Keratinocyte (primary cell): ENCODE results near the gene CDC42SE2. TPM values are rescaled to one million over a fixed set of nuclear protein-coding genes. Genes with fewer than 3 reads are reported as not detected.

Experiments used
- DNase-seq: peaks from one replicate; pipeline ENCODE4 v3.0.0-alpha.2; 2011; ENCODE audit warnings: low read depth, missing footprints, low spot score
- FAIRE-seq: peaks from 2 replicates; lab custom pipeline; 2011; peaks lifted over from hg19 to GRCh38; lab: Jason Lieb, UNC
- H2AFZ ChIP-seq: 2 replicates; pipeline ENCODE4 v1.6.0; 2012; ENCODE audit warnings: low read length, control low read depth, inconsistent platforms; ENCODE audit not compliant: control insufficient read depth
- H3K27ac ChIP-seq: 2 replicates; pipeline ENCODE4 v1.5.1; 2011; ENCODE audit warnings: low read length; ENCODE audit not compliant: control insufficient read depth, insufficient read depth
- H3K27me3 ChIP-seq: 3 replicates; pipeline ENCODE4 v1.6.0; 2011; ENCODE audit warnings: low read length; ENCODE audit not compliant: control insufficient read depth, insufficient read depth; ENCODE audit errors: extremely low read depth
- H3K36me3 ChIP-seq, 2 experiments: 2 replicates in 1 of 2; 3 replicates in 1 of 2; pipeline ENCODE4 v1.5.1; 2011; ENCODE audit warnings: low read length in 2 of 2, mild to moderate bottlenecking in 1 of 2; ENCODE audit not compliant: control insufficient read depth in 2 of 2, insufficient read depth in 2 of 2; ENCODE audit errors: extremely low read depth in 1 of 2
- H3K4me1 ChIP-seq: 3 replicates; pipeline ENCODE4 v1.5.1; 2011; ENCODE audit warnings: low read length; ENCODE audit not compliant: control insufficient read depth, insufficient read depth; ENCODE audit errors: extremely low read depth
- H3K4me2 ChIP-seq: 3 replicates; pipeline ENCODE4 v1.6.0; 2011; ENCODE audit warnings: low read depth, low read length; ENCODE audit not compliant: control insufficient read depth, insufficient read depth; ENCODE audit errors: extremely low read depth
- H3K4me3 ChIP-seq, 3 experiments: fragments of 200-600 bp in 1 of 3; sonication (generic) in 1 of 3; 2 replicates in 2 of 3; 3 replicates in 1 of 3; pipeline ENCODE4 v1.5.1; 2011 to 2016; ENCODE audit warnings: low read length in 3 of 3, mild to moderate bottlenecking in 3 of 3, control low read depth in 2 of 3, inconsistent platforms in 1 of 3, low read depth in 1 of 3, mixed read lengths in 1 of 3, mixed run types in 1 of 3, moderate library complexity in 1 of 3; ENCODE audit not compliant: control insufficient read depth in 2 of 3, insufficient read depth in 2 of 3; ENCODE audit errors: extremely low read depth in 1 of 3
- H3K79me2 ChIP-seq: 2 replicates; pipeline ENCODE4 v1.6.0; 2012; ENCODE audit warnings: low read length; ENCODE audit not compliant: control insufficient read depth, insufficient read depth
- H3K9ac ChIP-seq: 3 replicates; pipeline ENCODE4 v1.6.0; 2011; ENCODE audit warnings: low read length; ENCODE audit not compliant: control insufficient read depth, insufficient read depth; ENCODE audit errors: extremely low read depth
- H3K9me1 ChIP-seq: 3 replicates; pipeline ENCODE4 v1.6.0; 2011; ENCODE audit warnings: low read length; ENCODE audit not compliant: control insufficient read depth, insufficient read depth; ENCODE audit errors: extremely low read depth
- H3K9me3 ChIP-seq: 2 replicates; pipeline ENCODE4 v1.5.1; 2012; ENCODE audit warnings: low read depth, low read length; ENCODE audit not compliant: control insufficient read depth
- H4K20me1 ChIP-seq: 3 replicates; pipeline ENCODE4 v1.6.0; 2011; ENCODE audit warnings: low read length; ENCODE audit not compliant: control insufficient read depth, insufficient read depth; ENCODE audit errors: extremely low read depth
- CTCF ChIP-seq, 3 experiments: IDR thresholded peaks in 1 of 3; conservative IDR thresholded peaks in 1 of 3; optimal IDR thresholded peaks in 1 of 3; 2 replicates in 2 of 3; 3 replicates in 1 of 3; pipeline versions ENCODE3 to v1.5.1; 2011; ENCODE audit warnings: low read length in 3 of 3, mild to moderate bottlenecking in 3 of 3, moderate library complexity in 2 of 3, control low read depth in 1 of 3, inconsistent platforms in 1 of 3; ENCODE audit not compliant: insufficient read depth in 2 of 3; ENCODE audit errors: extremely low read depth in 1 of 3
- EZH2 ChIP-seq: IDR thresholded peaks from one replicate; pipeline ENCODE4 v1.6.1; 2012; ENCODE audit warnings: inconsistent platforms, mild to moderate bottlenecking, low read length, moderate library complexity
- dilution Hi-C: fragments of 300-500 bp; cut with MboI; formaldehyde crosslinking; loops from one replicate; pipeline ENCODE4 v1.7.0; 2020; ENCODE audit warnings: low sequenced_read_pairs; ENCODE audit not compliant: extremely low pct_ligation_motif_present
- polyA plus RNA-seq, 5 experiments: library from polyadenylated mRNA; depleted of rRNA in 3 of 5; stranded (reverse) in 3 of 5; stranded (forward) in 1 of 5; unstranded in 1 of 5; fragments of >200 nt; gene quantifications; 1 replicate in 1 of 5; 2 replicates in 3 of 5; 3 replicates in 1 of 5; pipeline versions ENCODE4 v1.2.1 to v1.2.3, GENCODE V29; 2011 to 2012; ENCODE audit warnings: missing spikeins in 2 of 5, low read depth in 1 of 5, low replicate concordance in 1 of 5

The CDC42SE2 gene
- polyA plus RNA-seq, 1 donor (not counting 4 experiments of a cell fraction or from before 2014, with no cell fraction given) = 32.5 TPM

- TF ChIP-seq CTCF (optimal IDR thresholded peaks at IDR 0.05 in 1 of 3, IDR thresholded peaks at IDR 0.05 in 1 of 3, conservative IDR thresholded peaks at IDR 0.05 in 1 of 3; ENCODE audit: extremely low read depth in 1 of 3, insufficient read depth in 2 of 3, low read length in 3 of 3) (no peak), EZH2 (no peak)
- dilution Hi-C loops = no loop called here
- FAIRE-seq = no peak
Observed at GRCh38 chr5:131353991-131354390, 90.1 kb downstream of the CDC42SE2 start.

GRCh38 chr5:131355971-131356528, 92.2 kb downstream of the CDC42SE2 start:
- FAIRE-seq (no peak), DNase-seq (no peak)
- H3K9ac ChIP-seq = no peak overlapping the region
- H3K9me1 ChIP-seq = no peaks in the 10 kb centered on the region
- no peak overlapping the region for H3K4me2 ChIP-seq
- no peak overlapping the region for H3K27ac ChIP-seq
- no peaks in the 10 kb centered on the region for H4K20me1 ChIP-seq
- no peaks in the 10 kb centered on the region for H3K27me3 ChIP-seq
- peaks cover 10% of the 10 kb centered on the region for H3K79me2 ChIP-seq
- H3K4me1 ChIP-seq = no peaks in the 10 kb centered on the region
- TF ChIP-seq CTCF (optimal IDR thresholded peaks at IDR 0.05 in 1 of 3, IDR thresholded peaks at IDR 0.05 in 1 of 3, conservative IDR thresholded peaks at IDR 0.05 in 1 of 3; ENCODE audit: extremely low read depth in 1 of 3, insufficient read depth in 2 of 3, low read length in 3 of 3) = no peak
- H3K4me3 ChIP-seq = no peak overlapping the region
- H3K9me3 ChIP-seq = no peaks in the 10 kb centered on the region
- no peak overlapping the region for H2AFZ ChIP-seq
- dilution Hi-C loops = no loop called here
- no peaks in the 10 kb centered on the region for H3K36me3 ChIP-seq

More at GRCh38 chr5:131353991-131354390, 90.1 kb downstream of the CDC42SE2 start:
- no peak overlapping the region for H3K27ac ChIP-seq
- H4K20me1 ChIP-seq = no peaks in the 10 kb centered on the region
- no peaks in the 10 kb centered on the region for H3K27me3 ChIP-seq
- no peak overlapping the region for H3K4me3 ChIP-seq
- no peaks in the 10 kb centered on the region for H3K9me1 ChIP-seq
- H2AFZ ChIP-seq = no peak overlapping the region
- no peak overlapping the region for H3K9ac ChIP-seq
- peaks cover 10% of the 10 kb centered on the region for H3K79me2 ChIP-seq
- no peaks in the 10 kb centered on the region for H3K36me3 ChIP-seq
- no peaks in the 10 kb centered on the region for H3K9me3 ChIP-seq
- no peaks in the 10 kb centered on the region for H3K4me1 ChIP-seq
- no peak overlapping the region for H3K4me2 ChIP-seq
- DNase-seq = no peak
